GM18526 (cell line): ENCODE data around the gene PDC.

Experiments used
- POLR2A ChIP-seq: IDR thresholded peaks from 3 replicates; pipeline ENCODE4 v1.6.1; 2011; ENCODE audit not compliant: insufficient read length; ENCODE audit errors: extremely low read depth

The PDC gene

GRCh38 chr1:186461014-186461413 is at the start of gene PDC:
PDC (minus strand) TSS chr1:186461114; CDS start chr1:186449459, 11,655 bp downstream.
- TF ChIP-seq POLR2A: no peak

- no peak for TF ChIP-seq POLR2A
These were observed 42.3 kb upstream of the PDC start for GRCh38 chr1:186503190-186503589.

GRCh38 chr1:186502087-186502486 is 41.2 kb upstream of the PDC start:
- TF ChIP-seq POLR2A: no peak

GRCh38 chr1:186500804-186501203 is 39.9 kb upstream of the PDC start:
- no peak for TF ChIP-seq POLR2A

GRCh38 chr1:186499571-186499970 is 38.7 kb upstream of the PDC start:
- no peak for TF ChIP-seq POLR2A

GRCh38 chr1:186498695-186499389 is 37.9 kb upstream of the PDC start:
- TF ChIP-seq POLR2A: no peak

GRCh38 chr1:186498071-186498470 is 37.2 kb upstream of the PDC start:
- no peak for TF ChIP-seq POLR2A

- TF ChIP-seq POLR2A: no peak
These were observed 36.7 kb upstream of the PDC start for GRCh38 chr1:186497651-186498050.

- TF ChIP-seq POLR2A: no peak
These were observed 35.4 kb upstream of the PDC start for GRCh38 chr1:186496171-186496851.

GRCh38 chr1:186494832-186495271 is 33.9 kb upstream of the PDC start:
- no peak for TF ChIP-seq POLR2A

- TF ChIP-seq POLR2A: no peak
These were observed 31.8 kb upstream of the PDC start for GRCh38 chr1:186492531-186493291.

- TF ChIP-seq POLR2A: no peak
These were observed 30.4 kb upstream of the PDC start for GRCh38 chr1:186491336-186491735.

- TF ChIP-seq POLR2A: no peak
These were observed 26.2 kb upstream of the PDC start for GRCh38 chr1:186487163-186487562.

- no peak for TF ChIP-seq POLR2A
These were observed 25.1 kb upstream of the PDC start for GRCh38 chr1:186486061-186486460.

GRCh38 chr1:186483561-186483960 is 22.6 kb upstream of the PDC start:
- no peak for TF ChIP-seq POLR2A

- no peak for TF ChIP-seq POLR2A
These were observed 21.8 kb upstream of the PDC start for GRCh38 chr1:186482661-186483255.

- no peak for TF ChIP-seq POLR2A
These were observed 20.5 kb upstream of the PDC start for GRCh38 chr1:186481303-186481888.
